AG08395 (cell line): ENCODE results near the gene EVC.

Experiments
- DNase-seq: peaks from one replicate; pipeline ENCODE4 v3.0.0; 2012; ENCODE audit warnings: mixed read lengths, low spot score

The EVC gene

GRCh38 chr4:5730993-5731990, 20.3 kb downstream of the EVC start:
- DNase-seq: no peak

- no peak for DNase-seq
Observed at GRCh38 chr4:5732158-5732557, 21.2 kb downstream of the EVC start.

- DNase-seq: no peak
Observed at GRCh38 chr4:5734853-5735252, 23.9 kb downstream of the EVC start.

DNA sequence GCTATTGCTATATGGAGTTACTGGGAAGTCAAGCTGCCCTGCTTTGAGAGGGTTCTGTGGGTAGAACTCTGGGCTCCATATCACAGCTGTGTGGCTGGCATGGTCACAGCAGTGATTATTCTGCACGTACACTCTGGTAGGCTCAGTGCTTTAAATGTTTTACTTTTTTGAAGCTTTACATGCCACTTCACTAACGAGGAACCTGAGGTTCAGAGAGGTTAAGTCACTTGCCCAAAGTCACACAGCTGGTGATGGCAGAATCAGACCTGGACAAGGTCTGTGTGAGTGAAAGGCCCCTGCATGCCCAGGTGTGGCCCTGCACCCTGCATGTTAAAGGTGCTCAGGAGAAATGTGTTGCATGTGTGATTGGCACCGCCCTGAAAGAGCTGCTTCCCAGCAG, 24.5 kb downstream of the EVC start:
- DNase-seq: no peak

DNA sequence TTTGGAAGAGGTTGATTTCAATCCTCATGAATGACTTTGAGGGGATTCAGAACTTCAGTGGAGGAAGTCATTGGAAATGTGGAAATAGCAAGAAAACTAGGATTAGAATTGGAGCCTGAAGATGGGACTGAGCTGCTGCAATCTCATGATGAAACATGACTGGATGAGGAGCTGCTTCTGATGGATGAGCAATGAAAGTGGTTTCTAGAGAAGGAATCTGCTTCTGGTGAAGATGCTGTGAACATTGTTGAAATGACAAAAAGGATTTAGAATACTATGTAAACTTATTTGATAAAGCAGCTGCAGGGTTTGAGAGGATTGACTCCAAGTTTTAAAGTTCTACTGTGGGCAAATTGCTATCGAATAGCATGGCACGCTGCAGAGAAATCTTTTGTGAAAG, 27.1 kb downstream of the EVC start:
- DNase-seq: no peak

DNA sequence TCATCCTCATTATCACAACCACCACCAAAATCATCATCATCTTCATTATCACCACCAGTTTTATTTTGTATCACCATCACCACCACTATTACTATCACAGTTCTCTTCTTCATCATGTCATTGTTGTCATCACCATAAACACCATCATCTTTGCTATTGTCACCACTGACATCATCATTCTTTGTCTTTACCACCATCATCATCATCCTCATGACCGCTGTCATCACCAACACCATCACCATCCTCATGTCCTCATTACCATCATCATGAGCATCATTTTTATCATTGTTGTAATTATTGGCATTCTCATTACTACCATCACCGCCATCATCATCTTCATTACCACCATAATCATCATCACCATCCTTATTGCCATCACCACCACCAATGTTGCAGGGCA, 31.4 kb downstream of the EVC start:
- DNase-seq: no peak

GRCh38 chr4:5742968-5743367, 32.0 kb downstream of the EVC start:
- no peak for DNase-seq

- DNase-seq: no peak
Observed at GRCh38 chr4:5746250-5746649, 35.2 kb downstream of the EVC start.

GRCh38 chr4:5746829-5747737, 36.1 kb downstream of the EVC start:
- peak; percentile 53 for DNase-seq

DNA sequence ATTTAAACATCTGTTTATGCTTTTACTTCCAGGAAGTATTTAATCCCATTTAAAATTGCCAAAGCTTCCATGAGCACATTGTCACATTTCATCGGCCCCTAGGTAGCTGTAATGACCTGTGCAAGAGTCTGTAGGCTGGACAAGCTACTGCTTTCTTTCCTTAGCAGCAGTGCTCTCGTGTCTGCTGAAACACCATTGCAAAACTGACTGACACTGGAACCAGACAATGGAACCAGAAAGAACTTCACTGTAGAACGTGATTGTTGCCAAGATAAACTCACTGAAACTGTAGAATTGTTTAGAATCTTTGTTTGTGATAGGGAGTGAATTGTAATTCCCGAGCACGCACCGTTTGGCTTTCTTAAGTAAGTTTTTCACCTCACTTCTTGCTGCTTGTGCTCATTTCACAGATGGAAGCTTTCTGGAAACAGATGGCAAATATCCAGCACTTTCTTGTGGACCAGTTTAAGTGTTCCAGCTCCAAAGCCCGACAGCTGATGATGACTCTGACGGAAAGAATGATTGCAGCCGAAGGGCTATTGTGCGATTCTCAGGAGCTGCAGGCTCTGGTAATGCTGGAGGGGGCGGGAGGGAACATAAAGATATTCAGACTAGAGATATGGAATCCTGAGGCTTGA, 36.9 kb downstream of the EVC start:
- peak; percentile 75 for DNase-seq

- DNase-seq: no peak
Observed at GRCh38 chr4:5749568-5749967, 38.6 kb downstream of the EVC start.

- peak; percentile 67 for DNase-seq
Observed at GRCh38 chr4:5750052-5750945, 39.3 kb downstream of the EVC start.

DNA sequence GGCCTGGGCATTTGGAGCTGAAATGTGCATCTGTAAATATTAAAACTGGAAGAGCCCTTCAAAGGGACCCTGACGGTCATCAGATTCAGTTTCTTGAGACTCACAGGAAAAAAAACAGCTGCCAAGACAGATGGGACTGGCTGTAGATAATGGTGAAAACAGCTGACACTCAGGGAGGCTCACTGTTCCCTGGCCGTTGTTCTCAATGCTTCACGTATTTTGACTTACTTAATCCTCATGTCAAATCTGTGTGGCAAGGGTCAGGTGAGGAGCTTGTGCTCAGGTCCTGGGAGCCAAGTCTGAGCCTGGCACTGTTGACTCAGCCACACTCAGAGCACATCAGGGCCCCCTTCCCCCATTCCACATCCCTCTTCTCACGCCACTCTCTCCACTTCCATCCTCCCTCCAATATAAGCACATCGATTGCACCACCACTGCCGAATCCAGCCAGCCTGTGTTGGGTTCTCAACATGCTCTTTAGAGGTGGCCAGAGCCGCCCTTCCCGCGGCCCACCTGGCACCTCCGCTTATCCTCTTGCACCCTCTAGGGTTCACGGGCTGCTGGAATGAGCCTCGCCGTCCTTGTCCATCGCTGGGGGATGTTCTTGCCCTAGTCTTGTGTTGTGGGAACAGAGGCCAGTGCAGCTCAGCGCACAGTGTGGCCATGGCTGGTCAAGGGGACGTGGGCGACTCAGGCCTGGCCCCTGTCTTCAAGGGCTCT, 40.1 kb downstream of the EVC start:
- peak; percentile 81 for DNase-seq

GRCh38 chr4:5751666-5752375, 40.8 kb downstream of the EVC start:
- DNase-seq: no peak

DNA sequence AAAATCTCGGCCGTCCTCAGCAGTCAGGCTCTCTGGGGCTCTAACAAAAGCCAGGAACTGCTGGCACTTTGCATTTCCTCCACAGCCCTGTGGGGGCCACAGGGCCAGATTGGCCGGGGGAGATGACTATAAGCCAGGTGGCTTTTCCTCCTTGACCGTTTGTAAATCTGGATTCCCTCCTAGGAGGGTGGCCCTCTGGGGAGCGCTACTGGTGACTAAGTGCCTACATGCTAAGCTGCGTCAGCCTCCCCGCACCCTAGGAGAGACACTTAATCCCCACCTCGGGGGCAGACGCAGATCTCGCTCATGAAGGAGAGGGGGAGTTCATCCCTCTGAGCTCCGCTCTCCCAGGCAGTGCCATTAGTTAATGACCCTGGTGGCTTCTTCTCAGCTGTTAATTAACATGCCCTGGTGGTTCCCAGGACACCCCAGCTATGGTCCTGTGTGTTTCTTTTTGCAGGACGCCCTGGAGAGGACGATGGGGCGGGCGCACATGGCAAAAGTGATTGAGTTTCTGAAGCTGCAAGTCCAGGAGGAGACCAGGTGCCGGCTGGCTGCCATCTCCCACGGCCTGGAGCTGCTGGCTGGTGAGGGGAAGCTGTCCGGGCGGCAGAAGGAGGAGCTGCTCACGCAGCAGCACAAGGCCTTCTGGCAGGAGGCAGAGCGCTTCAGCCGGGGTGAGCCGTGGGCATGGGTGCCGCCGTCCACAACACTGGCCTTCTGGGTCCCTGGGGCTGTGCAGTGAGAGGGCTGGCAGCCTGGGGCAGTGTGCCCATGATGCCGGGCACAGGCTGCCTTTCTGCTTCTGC, 41.6 kb downstream of the EVC start:
- peak; percentile 21 for DNase-seq

GRCh38 chr4:5753366-5753765, 42.4 kb downstream of the EVC start:
- no peak for DNase-seq

DNA sequence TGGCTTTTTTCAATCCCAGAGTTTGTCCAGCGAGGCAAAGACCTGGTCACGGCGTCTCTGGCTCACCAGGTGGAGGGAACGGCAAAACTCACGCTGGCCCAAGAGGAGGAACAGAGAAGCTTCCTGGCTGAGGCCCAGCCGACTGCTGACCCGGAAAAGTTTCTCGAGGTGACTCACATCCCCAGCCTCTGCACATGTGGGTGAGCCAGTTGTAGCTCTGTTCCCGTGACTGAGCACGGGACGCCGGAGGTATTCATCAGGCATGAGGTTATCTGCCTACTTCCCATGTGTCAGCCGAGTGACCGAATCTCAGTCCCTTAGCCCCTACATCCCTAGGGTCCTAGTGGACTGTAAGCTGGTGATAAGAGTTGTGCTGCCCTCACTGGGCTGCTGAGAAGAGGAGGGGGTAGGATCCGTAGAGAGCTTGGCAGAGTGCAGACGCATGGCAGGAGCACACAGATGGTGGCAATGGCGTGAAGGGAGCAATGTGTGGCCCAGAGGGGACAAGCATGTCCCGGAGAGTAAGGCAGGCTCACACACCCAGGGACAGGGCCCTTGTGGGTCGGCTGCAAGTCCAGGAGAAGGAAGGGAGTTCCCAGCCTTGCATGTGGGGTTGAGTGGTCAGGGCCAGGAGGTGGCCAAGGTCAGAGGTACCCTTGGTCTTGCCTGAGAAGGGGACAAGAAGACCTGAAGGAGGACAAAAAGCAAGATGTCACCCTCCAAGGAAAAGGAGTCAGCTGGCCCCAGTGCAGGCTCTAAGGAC, 42.9 kb downstream of the EVC start:
- peak; percentile 70 for DNase-seq

GRCh38 chr4:5754529-5754881, 43.5 kb downstream of the EVC start:
- DNase-seq: no peak
